ENCODE data around the gene COL6A1.
"Not testable (repeated sequence)": the region's sequence is repeated elsewhere in the genome, so short reads cannot be mapped to it uniquely, and the experiment has no call there.

Gene COL6A1

GRCh38 chr21:46029186-46029924 lies 47.8 kb downstream of the COL6A1 start:
- no peak for DNase-seq

- no peak for DNase-seq
Observed at GRCh38 chr21:46031484-46031883, 49.9 kb downstream of the COL6A1 start.

GRCh38 chr21:46032100-46032499 lies 50.5 kb downstream of the COL6A1 start:
- DNase-seq, result no peak

- no peak for DNase-seq
Observed at GRCh38 chr21:46033410-46034400, 52.1 kb downstream of the COL6A1 start.

GRCh38 chr21:46035809-46036695 lies 54.5 kb downstream of the COL6A1 start:
- DNase-seq, result no peak

GRCh38 chr21:46036696-46037330 lies 55.2 kb downstream of the COL6A1 start:
- no peak for DNase-seq

GRCh38 chr21:46037331-46038325 lies 56.1 kb downstream of the COL6A1 start:
- DNase-seq, result no peak

- no peak for DNase-seq
Observed at GRCh38 chr21:46038341-46038829, 56.8 kb downstream of the COL6A1 start.

GRCh38 chr21:46038871-46039397 lies 57.4 kb downstream of the COL6A1 start:
- DNase-seq, result no peak

- DNase-seq, result no peak
Observed at GRCh38 chr21:46039891-46040660, 58.5 kb downstream of the COL6A1 start.

- no peak for DNase-seq
Observed at GRCh38 chr21:46040707-46041106, 59.1 kb downstream of the COL6A1 start.

GRCh38 chr21:46041183-46041582 lies 59.6 kb downstream of the COL6A1 start:
- no peak for DNase-seq

GRCh38 chr21:46045154-46045553 lies 63.6 kb downstream of the COL6A1 start:
- DNase-seq, result no peak

GRCh38 chr21:46046471-46046870 lies 64.9 kb downstream of the COL6A1 start:
- no peak for DNase-seq

- DNase-seq, result not testable (repeated sequence)
Observed at GRCh38 chr21:46046906-46047305, 65.3 kb downstream of the COL6A1 start.

GRCh38 chr21:46048926-46049889 lies 67.6 kb downstream of the COL6A1 start:
- no peak for DNase-seq

GRCh38 chr21:46049890-46050667 lies 68.5 kb downstream of the COL6A1 start:
- DNase-seq, result no peak

Data from stimulated activated naive CD4-positive, alpha-beta T cell (primary cell).